ENCODE results near the gene TMEM191C. TPM values are rescaled to one million over a fixed set of nuclear protein-coding genes. Genes with fewer than 3 reads are reported as not detected.
A peak's percentile ranks its signal among the peaks of the same experiment; 100 is the strongest.
"Not testable (repeated sequence)": the region's sequence is repeated elsewhere in the genome, so short reads cannot be mapped to it uniquely, and the experiment has no call there.

TMEM191C gene
- total and polyA plus RNA-seq, 5 experiments from 2014 or later: 1.0 to 5.6 (median 1.5) TPM

GRCh38 chr22:21469097-21469994, 2.2 kb downstream of the TMEM191C start:
- peak in 4 of 10 donors; percentile 7 to 22 (median 20) for DNase-seq
- H3K9me3 Mint-ChIP-seq, H3K36me3 Mint-ChIP-seq, POLR2A ChIA-PET, H3K4me3 Mint-ChIP-seq, H3K27ac Mint-ChIP-seq, H3K27me3 Mint-ChIP-seq, ATAC-seq, H3K4me1 Mint-ChIP-seq: not testable (repeated sequence)

DNA sequence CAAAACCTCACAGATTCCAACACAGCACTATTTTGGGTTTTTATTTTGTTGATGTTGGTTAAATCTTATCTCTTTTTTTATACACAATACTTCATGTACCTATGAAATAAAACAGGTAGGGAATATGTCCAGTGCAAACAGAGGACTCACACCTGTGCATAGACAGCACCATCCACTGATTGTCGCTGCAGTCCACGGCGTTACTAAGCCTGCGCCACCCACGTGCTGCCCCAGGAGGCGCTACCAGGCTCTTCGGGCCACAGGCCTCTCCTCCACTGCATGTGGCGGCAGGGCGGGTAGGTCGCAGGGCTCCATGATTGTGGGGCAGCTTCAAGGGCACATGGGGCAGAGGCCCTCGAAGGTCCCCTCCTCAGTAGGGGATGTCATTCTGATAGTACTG, 5.8 kb downstream of the TMEM191C start:
- H3K27ac Mint-ChIP-seq, H3K9me3 Mint-ChIP-seq, POLR2A ChIA-PET, DNase-seq, H3K4me3 Mint-ChIP-seq, H3K27me3 Mint-ChIP-seq, ATAC-seq, H3K4me1 Mint-ChIP-seq, H3K36me3 Mint-ChIP-seq: not testable (repeated sequence)

GRCh38 chr22:21473664-21474063, 6.5 kb downstream of the TMEM191C start:
- ATAC-seq, H3K4me3 Mint-ChIP-seq, H3K36me3 Mint-ChIP-seq, H3K9me3 Mint-ChIP-seq, POLR2A ChIA-PET, H3K27me3 Mint-ChIP-seq, DNase-seq, H3K27ac Mint-ChIP-seq, H3K4me1 Mint-ChIP-seq: not testable (repeated sequence)

- DNase-seq, H3K36me3 Mint-ChIP-seq, H3K9me3 Mint-ChIP-seq, H3K4me3 Mint-ChIP-seq, ATAC-seq, POLR2A ChIA-PET, H3K27me3 Mint-ChIP-seq, H3K4me1 Mint-ChIP-seq, H3K27ac Mint-ChIP-seq: not testable (repeated sequence)
These were observed 16.9 kb downstream of the TMEM191C start for GRCh38 chr22:21484039-21484438.

DNA sequence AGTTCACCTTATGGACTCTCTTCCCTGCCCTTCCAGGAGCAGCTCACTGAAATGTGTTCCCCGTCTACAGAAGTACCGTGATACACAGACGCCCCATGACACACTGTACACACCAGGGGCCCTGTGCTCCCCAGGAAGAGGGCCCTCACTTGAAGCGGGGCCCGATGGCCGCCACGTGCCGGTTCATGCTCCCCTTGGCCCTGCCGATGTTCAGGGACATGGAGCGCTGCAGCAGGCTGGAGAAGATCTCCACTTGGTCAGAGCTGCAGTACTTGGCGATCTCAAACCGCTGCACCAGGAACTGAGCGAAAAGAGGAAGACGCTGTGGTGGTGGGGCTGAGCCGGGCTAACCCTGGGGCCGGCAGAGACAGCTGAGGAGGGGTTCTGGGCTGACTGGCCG, 20.5 kb downstream of the TMEM191C start:
- H3K27me3 Mint-ChIP-seq, POLR2A ChIA-PET, H3K27ac Mint-ChIP-seq, H3K9me3 Mint-ChIP-seq, DNase-seq, H3K4me3 Mint-ChIP-seq, ATAC-seq, H3K4me1 Mint-ChIP-seq, H3K36me3 Mint-ChIP-seq: not testable (repeated sequence)

- POLR2A ChIA-PET, DNase-seq, H3K27ac Mint-ChIP-seq, H3K36me3 Mint-ChIP-seq, H3K9me3 Mint-ChIP-seq, H3K4me1 Mint-ChIP-seq, ATAC-seq, H3K4me3 Mint-ChIP-seq, H3K27me3 Mint-ChIP-seq: not testable (repeated sequence)
These were observed 22.0 kb downstream of the TMEM191C start for GRCh38 chr22:21489149-21489680.

DNA sequence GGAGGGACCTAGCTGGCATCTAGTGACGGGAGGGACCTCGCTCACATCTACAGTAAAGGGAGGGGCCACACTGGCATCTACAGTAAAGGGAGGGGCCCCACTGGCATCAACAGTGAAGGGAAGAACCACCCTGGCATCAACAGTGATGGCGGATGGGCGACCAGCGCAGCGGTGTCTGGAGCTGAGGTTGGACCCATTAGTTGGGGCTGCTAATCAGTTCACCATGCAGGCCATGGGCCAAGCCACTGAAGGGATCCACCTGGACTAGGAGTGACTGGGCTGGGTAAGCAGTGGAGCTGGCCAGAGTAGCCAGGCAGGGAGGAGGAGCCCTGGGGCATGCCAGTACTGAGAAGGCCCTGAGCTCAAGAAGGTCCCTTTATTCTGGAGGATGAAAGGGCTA, 23.4 kb downstream of the TMEM191C start:
- H3K27ac Mint-ChIP-seq, ATAC-seq, DNase-seq, POLR2A ChIA-PET, H3K4me1 Mint-ChIP-seq, H3K27me3 Mint-ChIP-seq, H3K36me3 Mint-ChIP-seq, H3K9me3 Mint-ChIP-seq, H3K4me3 Mint-ChIP-seq: not testable (repeated sequence)

GRCh38 chr22:21492271-21492670, 25.1 kb downstream of the TMEM191C start:
- H3K4me1 Mint-ChIP-seq, H3K9me3 Mint-ChIP-seq, H3K27ac Mint-ChIP-seq, ATAC-seq, H3K4me3 Mint-ChIP-seq, POLR2A ChIA-PET, H3K27me3 Mint-ChIP-seq, H3K36me3 Mint-ChIP-seq, DNase-seq: not testable (repeated sequence)

- peak in 1 of 2 donors; percentile 51 for ATAC-seq
- H3K36me3 Mint-ChIP-seq, H3K4me3 Mint-ChIP-seq, H3K4me1 Mint-ChIP-seq, H3K27me3 Mint-ChIP-seq, H3K9me3 Mint-ChIP-seq, POLR2A ChIA-PET, DNase-seq, H3K27ac Mint-ChIP-seq: not testable (repeated sequence)
These were observed 26.9 kb downstream of the TMEM191C start for GRCh38 chr22:21493789-21494782.

GRCh38 chr22:21497984-21498383, 30.8 kb downstream of the TMEM191C start:
- H3K4me3 Mint-ChIP-seq, H3K9me3 Mint-ChIP-seq, POLR2A ChIA-PET, H3K36me3 Mint-ChIP-seq, H3K27ac Mint-ChIP-seq, DNase-seq, H3K27me3 Mint-ChIP-seq, ATAC-seq, H3K4me1 Mint-ChIP-seq: not testable (repeated sequence)

DNA sequence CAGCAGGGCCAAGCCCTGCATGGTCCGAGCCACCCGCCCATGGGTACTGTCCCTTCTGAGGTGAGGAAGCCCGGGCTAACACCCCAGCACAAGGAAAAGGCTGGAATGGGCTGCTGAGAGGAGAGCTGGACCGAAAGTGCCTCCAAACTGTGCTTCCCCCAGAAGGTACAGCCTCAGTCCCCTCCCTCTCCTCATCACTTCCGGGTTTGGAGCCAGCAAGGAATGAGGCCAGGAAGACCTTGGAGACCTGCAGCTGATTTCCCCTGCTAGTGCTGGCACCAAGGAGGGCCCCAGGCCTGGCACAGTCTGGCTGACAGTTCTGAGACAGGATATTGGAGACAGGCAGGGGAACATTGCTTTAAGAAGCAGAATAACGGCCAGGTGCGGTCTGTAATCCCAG, 31.3 kb downstream of the TMEM191C start:
- H3K4me1 Mint-ChIP-seq, H3K4me3 Mint-ChIP-seq, DNase-seq, POLR2A ChIA-PET, H3K9me3 Mint-ChIP-seq, H3K27ac Mint-ChIP-seq, H3K27me3 Mint-ChIP-seq, ATAC-seq, H3K36me3 Mint-ChIP-seq: not testable (repeated sequence)

GRCh38 chr22:21499623-21500506, 32.7 kb downstream of the TMEM191C start:
- H3K27me3 Mint-ChIP-seq, H3K9me3 Mint-ChIP-seq, DNase-seq, H3K4me1 Mint-ChIP-seq, H3K4me3 Mint-ChIP-seq, H3K27ac Mint-ChIP-seq, H3K36me3 Mint-ChIP-seq, POLR2A ChIA-PET: not testable (repeated sequence)
- ATAC-seq: peak; percentile 88 to 89
